ENCODE data around the gene IL22RA1.

DNA sequence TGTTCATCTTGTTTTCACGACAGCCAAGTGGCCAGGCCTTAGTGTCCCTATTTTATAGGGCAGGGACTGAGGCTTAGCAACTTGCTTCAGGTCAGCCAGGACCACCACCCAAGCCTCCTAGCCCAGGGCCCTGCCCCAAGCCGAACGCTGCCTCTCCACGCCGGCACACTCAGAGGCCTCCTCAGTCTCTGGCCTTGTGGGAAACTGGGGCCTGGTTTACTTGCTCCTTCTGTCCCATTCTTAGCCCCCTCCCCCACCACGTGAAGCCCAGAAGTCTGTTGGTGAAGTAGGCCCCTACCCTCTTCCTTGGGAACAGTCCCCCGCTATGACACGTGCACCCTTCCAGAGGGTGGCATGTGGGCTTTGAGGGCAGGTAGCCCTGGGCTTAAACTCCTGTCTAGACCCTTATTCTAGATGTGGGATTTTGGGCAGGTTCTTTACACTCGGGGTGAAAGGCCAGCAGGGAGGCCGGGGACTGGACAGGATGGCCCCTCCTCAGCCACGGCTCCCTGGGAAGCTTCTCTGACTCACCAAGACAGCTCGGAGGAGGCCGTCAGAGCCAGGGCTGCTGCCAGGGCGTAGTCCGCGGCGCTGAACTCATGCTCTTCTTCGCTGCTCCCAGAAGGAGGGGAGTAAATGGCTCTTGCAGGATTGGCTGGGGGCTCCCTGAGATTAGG lies 35.3 kb downstream of the IL22RA1 start:
- TF ChIP-seq CTCF (conservative IDR thresholded peaks at IDR 0.05; ENCODE audit: low read length) (no peak), EZH2phosphoT487 (IDR thresholded peaks at IDR 0.05; ENCODE audit: borderline replicate concordance) (no peak)

Measured in Loucy (cell line).